Measurements from ENCODE around the gene MAP2K7.

GRCh38 chr19:7920519-7921301 lies 17.0 kb downstream of the MAP2K7 start:
- TF ChIP-seq CTCF (IDR thresholded peaks at IDR 0.05; ENCODE audit: insufficient read depth, low read length) (no peak), POLR2AphosphoS5 (IDR thresholded peaks at IDR 0.05; ENCODE audit: low read depth) (no peak), REST (IDR thresholded peaks at IDR 0.05; ENCODE audit: insufficient replicate concordance, low read depth) (no peak), GABPA (IDR thresholded peaks at IDR 0.05; ENCODE audit: low read depth) (no peak)
